GM10847 (cell line): ENCODE results near the gene DAPL1.

Experiments used
- POLR2A ChIP-seq: IDR thresholded peaks from 2 replicates; pipeline ENCODE4 v1.6.1; 2011; ENCODE audit not compliant: insufficient read length; ENCODE audit errors: extremely low read depth

The DAPL1 gene, protein sequence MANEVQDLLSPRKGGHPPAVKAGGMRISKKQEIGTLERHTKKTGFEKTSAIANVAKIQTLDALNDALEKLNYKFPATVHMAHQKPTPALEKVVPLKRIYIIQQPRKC

DNA sequence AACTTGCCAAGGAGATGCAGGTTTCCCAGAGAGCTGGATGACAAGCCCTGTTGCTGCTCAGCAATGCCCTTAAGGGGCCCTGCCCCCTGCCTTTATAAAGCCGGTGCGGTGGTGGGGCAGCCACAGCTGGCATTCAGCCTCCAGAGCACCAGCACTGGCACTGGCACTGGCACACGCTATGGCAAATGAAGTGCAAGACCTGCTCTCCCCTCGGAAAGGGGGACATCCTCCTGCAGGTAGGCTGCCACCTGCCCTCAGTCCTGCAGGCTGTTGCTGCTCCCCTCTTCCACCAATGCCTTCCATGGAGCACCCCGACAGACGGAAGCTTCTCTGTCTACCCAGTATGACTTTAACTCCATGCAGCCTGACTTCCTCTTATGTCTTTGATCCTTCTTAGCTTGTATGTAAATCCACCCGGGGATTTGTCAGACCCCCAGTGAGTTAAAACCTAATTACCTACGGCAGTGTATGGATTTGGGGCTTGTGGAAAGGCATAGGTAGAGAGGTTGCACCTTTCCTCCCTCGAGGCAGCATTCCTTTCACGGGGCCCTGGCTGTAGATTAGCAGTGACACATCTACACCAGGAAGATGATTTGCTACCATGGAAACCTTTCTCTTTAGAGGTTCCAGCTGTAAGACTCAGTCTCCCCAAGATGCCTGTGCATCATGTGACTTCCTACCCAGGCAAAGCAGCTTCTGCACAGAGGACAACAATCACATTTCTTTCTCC is at the start of gene DAPL1:
Gene DAPL1 (plus strand): TSS at position 123 of the 730 bp plus-strand sequence. CDS start 56 bp downstream, at position 179.
- TF ChIP-seq POLR2A = no peak

DNA sequence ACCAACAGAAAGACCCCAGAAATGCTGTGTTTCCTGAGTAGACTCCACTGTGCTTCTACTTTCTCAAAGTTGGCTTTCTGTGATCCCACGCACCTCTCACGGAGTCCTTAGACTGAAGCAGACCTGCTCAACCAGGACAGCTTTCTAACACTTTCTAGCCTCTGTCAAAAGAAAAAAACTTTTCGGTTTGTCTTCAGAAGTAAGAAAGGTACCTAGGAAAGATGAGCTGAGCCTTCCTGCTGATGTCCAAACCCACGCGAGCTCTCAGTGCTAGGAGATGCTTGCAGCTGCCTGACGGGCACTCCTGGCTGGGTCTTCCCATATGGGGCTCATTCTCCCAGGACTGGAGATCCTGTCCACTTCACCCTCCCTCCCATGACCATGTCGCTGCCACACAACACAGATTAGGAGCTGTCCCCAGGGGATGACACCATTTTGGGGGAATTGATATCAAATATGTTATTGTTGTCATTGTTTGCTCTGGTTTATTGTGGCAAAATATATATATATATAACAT is 49.2 kb upstream of the DAPL1 start:
- TF ChIP-seq POLR2A = no peak

DNA sequence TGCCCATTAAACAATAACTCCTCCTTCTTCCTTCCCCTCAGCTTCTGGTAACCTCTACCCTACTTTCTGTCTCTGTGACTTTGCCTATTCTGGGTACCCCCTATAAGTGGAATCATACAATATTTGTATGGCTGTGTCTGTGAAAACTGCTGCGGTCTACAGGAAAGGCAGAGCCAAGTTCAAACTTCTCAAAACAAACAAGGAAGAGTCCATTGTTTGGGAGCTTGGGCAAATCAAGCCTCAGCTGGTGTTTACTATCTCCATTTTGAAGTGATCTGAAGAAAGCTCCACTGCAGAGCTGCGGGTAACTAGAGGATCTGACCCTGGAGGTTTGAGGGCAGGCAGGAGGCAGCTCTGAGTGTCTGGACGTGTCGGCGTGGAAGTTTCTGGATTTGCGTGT is 48.6 kb upstream of the DAPL1 start:
- TF ChIP-seq POLR2A = no peak

DNA sequence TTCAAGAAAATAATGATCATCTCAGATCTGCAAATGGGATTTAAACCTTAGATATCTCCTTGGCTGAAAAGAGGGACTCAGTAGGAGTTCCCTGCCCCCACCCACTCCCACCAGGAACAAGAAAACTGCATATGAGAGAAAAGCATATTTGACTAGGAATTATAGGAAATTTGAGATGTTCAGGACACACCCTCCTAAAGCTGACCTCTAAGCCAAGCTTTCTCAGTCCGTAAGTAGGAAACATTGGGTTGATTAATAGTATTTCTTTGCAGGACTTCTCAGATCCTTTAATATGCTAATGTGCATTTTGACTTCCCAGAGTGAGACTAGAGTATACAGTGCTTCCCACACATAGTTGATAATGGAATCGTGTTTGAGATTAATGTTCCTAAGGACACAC is 47.8 kb upstream of the DAPL1 start:
- TF ChIP-seq POLR2A = no peak

DNA sequence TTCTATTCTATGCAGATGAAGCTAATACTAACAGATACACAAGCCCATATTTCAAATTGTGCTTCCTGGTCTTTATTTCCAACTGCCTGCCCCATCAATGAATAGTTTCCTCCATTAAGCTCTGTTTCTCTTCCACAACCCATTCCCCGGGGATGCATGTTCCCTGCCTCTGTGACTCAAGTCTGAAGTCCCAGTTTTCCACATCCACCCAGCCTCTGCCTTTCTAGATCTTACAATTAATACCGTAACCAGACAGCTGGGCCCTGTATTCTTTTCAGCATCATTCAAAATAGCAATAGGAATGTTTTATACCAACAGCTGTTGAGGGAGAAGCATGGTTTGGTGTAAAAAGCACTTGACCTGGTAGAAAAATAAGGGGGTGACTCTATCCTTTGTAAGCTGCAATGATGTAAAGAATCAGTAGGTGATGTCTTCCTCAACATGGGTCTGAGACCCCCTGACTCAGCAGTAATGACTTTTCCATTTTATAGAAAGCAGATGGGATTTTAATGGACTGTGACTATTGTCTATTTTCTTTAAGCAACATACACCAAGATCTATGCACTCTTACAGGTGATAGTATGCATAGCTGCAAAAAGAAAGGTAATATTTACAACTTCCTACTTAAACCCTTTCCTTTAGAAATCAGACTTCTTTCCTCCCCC is 46.1 kb upstream of the DAPL1 start:
- no peak for TF ChIP-seq POLR2A

DNA sequence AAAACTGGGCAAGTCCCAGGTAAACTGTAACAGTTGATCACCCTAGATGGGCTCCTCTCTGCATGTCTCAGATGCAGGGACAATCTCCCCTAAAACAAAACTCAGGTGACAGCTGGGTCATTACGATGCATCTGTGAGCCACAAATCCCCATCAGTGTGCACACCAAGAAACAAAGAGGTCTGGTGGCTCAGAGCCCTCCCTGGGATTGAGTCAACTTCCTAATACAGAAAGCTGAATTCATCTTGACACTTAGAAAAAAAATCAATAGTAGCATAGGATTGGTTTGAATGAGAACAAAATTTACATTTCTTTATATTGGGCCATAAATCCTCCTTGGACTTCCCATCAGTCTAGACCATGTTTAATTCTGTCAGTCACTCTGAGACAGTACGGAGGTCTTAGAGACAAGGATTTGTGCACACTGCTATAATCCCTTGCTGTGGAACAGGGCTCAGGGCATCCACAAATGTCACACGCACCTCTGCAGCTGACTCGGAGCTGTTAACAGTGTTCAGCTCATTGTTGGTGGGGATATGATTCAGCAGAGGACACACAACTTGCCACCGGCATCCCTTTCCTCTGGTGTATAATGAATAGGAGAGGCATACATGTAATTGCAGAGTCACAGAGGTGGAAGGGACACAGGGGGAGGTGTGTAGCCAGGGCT is 44.5 kb upstream of the DAPL1 start:
- TF ChIP-seq POLR2A = no peak

DNA sequence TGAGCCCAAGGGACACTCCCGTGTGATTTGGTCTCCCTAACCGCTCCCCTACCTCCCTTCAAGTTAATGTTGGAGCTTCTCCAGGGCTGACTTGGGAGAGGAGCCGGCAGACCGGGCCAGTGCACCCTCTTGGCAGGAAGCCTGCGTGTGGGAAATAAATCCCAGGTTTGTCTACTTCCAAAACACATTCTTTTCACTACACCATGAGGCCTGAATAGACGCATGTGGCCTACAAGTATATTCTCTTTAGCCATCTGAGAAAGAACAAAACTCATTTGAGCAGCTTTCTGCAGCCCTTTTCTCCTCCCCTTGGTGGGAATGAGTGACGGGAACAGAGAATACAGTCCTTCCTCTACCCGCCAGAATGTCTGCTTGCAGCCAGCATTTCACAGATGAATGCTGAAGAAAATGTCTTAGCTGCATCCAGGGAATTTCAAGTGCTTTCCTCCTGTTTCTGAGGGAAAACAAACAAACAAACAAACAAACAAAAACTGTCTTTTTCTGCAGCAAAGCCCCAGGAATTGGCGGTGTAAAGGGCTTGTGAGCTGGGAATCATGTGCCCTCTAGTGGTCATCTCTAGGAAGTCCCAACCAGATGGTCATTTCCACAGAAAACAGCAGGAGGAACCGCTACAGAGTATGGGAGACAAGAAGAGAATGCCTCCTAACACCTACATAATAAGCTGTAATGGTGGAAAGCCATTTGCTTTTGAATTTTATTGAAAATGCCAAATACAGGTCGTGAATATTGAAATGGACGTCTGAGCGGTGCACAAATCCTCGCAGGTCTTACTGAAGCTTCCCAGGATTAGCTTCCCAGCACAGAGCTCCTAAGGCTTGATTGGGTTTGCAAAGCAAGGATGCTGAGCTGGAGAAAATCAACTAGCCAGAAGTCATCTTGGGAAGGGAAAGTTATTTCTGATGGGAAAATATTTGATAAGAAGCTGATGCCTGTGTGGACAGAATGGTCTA is 41.2 kb upstream of the DAPL1 start:
- TF ChIP-seq POLR2A = no peak

DNA sequence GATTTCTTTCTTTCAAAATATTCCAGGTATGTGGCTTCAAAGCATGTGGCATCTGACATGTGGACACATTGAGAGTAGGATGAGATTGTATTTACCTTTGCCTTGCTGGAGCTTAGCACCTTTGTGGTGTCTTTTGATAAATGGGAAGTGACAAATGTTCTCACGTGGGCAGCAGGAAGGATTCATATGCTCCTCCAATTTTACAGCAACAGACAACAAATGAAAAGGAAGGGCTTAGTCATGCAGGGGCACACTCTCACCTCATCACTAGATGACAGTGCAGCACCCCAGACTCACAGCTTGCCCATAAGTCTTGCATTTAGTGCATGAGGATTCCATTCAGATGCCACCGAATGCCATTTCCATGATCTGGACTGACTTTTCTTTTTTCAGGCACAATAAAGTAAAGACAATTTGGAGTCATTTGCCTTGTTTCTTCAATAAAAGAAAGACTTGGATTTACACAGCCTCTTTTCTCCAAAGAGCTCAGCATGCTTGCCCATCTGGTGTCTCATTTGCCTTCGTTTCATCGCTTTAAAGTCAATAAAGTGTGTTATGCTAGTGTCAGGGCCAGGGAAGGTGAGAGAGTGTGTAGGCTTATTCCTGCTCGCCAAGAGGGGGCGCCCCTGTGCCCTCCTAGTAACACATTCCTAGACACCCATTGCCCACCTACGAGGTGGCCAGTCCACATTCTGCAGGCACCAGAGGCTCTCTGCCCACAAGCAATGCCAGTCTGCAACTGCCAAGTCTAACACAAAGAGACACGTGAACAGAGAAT is 39.6 kb upstream of the DAPL1 start:
- no peak for TF ChIP-seq POLR2A

DNA sequence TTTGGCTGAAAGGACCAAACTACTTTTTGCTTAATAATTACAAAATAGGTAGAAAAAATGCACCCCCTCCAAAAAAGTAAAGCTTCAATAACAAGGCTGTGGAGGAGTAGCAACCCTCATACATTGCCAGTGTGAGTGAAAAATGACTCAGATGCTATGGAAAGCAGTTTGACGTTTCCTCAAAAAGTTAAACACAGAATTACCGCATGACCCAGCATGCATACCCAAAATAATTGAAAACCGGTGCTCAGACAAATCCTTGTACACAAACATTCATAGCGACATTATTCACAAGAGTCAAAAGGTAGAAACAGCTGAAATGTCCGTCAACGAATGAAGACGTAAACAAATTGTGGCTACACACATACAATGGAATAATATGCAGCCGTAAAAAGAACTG is 38.8 kb upstream of the DAPL1 start:
- no peak for TF ChIP-seq POLR2A

DNA sequence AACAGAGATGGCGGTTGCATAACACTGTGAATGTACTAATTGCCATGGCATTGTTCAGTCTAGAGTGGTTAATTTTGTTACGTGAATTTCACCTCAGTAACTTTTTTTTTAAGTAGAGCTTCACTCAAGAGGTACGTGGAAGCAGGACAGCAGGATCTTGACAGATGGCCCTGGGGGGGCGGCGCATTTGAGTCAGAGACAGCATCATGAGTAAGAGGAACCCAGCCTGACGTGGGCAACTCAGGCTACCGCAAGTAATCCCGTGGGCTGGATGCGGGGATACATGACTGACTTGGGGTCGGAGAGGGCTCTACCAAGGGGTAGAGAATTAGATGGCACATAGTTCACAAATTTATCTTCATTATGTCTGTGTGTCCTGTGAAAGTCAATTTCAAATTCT is 38.1 kb upstream of the DAPL1 start:
- no peak for TF ChIP-seq POLR2A

DNA sequence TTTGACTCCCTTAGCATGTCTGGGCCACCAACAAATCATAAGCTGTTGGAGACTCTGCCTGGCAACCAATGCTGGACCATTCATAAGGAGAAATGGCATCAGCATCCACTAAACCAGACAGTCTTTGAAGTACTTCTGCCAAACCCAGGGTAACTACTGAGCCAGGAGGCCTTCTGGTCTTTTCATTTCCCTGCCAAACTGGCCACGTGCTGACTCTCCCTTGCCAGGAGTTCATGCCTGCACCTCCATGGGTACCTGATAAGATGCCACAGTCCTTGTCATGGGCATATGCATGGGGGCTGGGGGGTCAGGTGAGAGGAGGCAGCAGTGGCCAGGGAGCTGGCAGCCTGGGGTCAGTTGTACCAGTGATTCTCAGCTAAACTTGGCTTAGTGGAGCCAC is 34.2 kb upstream of the DAPL1 start:
- no peak for TF ChIP-seq POLR2A

DNA sequence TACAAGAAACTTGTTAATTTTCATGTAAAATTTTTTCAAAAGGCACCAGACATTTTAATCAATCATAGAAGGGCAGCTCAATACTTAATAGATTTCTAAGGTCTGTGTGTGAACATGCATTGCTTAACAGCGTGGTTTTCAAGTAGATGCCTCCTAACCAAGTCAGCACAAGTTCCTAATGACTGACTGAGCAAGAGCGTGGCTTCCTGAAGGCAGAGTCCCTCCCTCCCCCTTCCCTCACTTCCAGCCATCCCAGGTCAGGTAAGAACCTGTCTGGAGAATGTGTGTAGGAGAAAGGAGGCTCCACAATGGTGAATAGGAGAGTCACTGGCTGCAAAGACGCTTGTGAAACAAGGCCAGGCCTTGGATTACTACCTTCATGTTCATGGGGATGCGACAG is 33.5 kb upstream of the DAPL1 start:
- no peak for TF ChIP-seq POLR2A

DNA sequence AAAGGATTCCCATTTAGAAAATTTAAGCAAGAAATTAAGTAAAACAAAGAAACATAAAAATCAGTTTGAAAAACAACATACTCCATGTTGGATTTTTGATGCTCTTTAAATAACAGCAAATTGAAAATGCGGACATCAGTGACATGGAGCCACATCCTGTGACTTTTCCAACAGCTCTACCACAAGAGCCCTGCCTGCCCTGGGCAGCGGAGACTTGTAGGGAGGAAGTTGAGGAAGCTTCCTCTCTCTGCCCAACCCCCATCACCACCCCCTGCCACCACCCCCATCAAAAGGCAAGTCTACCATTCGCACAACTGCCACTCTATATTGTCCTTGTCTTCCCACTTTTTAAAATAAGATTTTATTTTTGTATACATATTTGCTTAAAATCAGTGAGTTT is 32.8 kb upstream of the DAPL1 start:
- TF ChIP-seq POLR2A = no peak

DNA sequence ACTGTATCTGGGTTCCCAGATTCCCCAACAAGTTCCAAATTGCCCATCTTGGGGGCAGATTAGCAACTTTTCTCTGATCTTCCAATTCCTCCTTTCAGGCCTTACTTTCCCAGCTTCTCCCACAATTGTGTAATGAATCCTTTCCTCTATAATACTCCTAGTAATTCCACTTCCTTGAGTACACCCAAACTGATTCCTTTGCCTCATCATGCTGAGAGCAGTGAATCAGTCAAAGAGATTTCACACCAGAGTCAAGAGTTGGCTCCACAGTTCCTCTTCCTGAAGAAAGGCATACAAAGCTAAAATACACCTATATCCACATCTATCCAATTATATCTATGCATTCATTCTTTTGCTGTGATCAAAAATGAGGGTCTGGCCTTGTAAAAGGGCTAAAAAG is 28.6 kb upstream of the DAPL1 start:
- no peak for TF ChIP-seq POLR2A
